Measurements from ENCODE around the gene SKAP1.

- TF ChIP-seq POLR2AphosphoS5 (IDR thresholded peaks at IDR 0.05) = no peak
- TF ChIP-seq, protein P1, sequence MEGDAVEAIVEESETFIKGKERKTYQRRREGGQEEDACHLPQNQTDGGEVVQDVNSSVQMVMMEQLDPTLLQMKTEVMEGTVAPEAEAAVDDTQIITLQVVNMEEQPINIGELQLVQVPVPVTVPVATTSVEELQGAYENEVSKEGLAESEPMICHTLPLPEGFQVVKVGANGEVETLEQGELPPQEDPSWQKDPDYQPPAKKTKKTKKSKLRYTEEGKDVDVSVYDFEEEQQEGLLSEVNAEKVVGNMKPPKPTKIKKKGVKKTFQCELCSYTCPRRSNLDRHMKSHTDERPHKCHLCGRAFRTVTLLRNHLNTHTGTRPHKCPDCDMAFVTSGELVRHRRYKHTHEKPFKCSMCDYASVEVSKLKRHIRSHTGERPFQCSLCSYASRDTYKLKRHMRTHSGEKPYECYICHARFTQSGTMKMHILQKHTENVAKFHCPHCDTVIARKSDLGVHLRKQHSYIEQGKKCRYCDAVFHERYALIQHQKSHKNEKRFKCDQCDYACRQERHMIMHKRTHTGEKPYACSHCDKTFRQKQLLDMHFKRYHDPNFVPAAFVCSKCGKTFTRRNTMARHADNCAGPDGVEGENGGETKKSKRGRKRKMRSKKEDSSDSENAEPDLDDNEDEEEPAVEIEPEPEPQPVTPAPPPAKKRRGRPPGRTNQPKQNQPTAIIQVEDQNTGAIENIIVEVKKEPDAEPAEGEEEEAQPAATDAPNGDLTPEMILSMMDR (IDR thresholded peaks at IDR 0.05) = no peak
These were observed 23.4 kb upstream of the SKAP1 start for GRCh38 chr17:48453447-48453846.

Measured in stomach (tissue), 4 donors.